Ammon's horn (tissue), 1 donor: Measurements from ENCODE around the gene TMSB10.

ENCODE experiments used
- DNase-seq: peaks from one replicate; pipeline ENCODE4 v3.0.0-alpha.2; 2016; ENCODE audit warnings: low spot score

TMSB10 gene

DNA sequence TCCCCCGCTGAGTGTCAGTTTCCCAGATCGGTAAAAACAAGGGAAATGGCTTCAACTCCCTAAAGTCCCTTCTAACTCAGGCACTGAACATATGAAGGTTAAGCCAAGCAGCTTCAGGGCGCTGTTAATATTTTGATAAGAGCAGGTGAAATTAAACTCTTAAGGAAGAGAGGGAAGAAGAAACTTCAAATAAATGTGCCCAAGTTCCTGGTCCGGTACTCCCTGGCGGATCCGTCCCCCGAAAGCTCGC is 25.1 kb upstream of the TMSB10 start:
- DNase-seq = no peak

DNA sequence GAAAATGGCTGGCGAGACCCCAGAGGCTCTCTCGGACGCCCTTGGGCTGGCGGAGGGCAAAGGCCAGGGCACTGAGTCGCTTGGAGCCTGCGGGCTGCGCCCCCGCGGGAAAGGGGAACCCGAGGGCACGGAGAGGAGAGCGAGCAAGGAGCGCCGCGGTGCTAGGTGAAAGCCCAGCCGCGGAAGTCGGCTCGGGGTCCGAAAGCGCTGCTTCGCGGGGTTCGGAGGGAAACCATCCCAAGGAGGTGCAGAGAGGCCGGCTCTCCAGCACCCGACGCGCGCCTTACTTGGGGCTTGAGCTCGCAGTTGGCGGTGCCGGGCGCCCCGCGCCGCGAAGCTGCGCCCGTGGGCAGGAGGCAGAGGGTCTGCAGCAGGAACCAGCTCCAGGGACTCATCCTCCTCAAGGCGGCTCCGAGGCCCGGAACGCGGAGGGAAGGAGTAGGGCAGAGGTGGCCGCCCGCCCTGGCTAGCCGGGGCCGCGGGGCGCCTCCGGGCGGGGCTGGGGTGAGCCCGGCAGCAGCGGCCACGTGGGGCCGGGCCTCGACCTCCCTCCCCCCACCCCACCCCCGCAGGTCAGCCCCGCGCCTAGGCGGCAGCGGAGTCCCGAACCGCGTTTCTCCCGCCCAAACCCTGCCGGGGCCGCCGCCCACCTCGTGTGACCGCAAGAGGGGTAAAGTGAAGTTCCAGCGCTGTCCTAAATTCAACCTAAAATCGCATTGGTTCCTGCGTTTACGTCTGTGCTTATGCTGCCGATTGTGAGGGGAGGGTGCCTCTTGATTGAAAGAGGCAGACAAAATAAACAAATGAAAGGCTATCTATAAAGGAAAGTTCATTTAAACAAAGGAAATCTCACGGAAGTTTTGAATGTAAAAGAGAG is 24.6 kb upstream of the TMSB10 start, which contains the start of gene TRABD2A:
TRABD2A (minus strand) TSS at position 440 of the 877 bp plus-strand sequence; CDS start at position 395, 45 bp downstream.
- DNase-seq = no peak

DNA sequence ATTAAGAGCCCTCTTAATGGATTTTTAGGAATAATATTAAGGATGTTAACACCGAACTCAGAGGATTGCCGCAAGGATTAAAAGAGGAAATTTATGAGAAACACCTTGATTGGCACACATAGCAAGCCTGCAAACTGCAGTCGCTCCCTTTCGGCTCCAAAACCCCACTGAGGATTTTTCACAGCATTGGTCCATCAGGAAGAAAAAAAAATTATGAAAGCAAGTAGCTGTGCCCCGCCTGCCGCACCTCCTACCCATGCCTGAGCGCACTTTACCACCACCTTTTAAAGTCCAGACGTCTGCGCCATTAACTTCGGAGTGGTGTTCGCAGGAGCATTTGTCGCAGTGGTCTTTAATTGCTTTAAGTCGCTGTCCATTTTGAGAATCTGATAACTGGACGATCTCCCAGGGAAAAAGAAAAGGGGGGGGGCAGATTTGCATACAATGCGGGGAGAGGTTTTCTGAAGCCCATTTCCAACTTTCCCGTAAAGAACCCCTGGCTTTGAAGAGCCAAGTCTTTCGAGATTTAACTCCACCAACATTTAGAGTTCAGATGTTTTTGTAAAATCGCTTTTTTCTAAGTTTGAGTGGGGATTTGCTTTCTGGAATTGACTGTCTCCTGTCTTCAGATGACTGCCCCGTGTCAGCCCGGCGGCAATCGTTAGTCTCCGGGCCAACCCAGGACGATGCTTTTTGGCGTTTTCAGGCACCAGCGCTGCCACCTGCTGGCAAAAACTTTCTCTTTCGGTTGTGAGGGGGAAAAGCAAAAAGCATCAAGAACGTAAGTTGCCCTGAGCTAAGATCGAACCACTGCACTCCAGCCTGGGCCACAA is 23.7 kb upstream of the TMSB10 start:
- DNase-seq = peak; percentile 87

DNA sequence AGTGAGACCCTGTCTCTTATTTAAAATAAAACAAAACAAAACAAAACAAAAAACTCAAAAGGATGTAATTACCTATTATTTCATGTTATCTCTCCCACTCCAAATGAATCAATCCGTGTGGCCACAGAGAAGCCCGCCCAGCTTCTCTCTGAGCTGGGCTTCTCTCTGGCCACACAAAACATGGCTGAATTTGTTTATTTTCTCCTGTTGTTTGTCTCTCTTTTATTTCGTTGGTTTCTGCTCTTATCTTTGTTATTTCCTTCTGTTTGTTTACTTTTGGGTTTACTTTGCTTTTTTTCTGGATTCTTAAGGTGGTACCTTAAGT is 23.1 kb upstream of the TMSB10 start:
- no peak for DNase-seq

DNA sequence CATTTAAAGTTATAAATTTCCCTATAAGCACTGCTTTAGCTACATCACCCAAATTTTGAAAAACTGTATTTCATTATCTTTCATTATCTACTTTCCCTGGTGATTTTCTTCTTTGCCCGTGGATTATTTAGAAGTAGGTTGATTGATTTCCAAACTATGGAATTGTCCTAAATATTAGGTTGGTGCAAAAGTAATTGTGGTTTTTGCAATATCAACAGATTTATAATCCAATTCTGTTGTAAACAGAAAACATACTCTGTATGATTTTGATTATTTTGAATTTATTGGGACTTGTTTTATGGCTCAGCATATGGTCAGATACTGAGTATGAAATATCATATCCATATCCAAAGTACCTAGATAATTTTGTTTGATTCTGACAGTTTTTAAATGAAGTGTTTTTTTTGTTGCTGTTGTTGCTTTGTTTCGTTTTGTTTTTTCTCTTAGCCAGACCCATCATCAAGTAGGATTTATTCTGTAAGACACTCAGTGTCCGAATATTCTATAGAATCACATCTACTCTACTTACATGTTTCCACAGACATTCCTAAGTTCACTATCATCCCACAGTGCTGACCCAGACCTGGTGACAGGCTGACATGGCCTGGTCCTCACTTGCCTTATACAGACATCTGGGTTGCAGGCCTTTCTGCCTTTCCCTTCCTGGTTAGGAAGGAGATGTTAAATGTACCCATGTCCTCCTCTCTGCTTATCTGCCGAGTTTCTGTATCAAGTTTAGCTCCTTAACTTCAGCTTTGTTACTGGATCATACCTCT is 22.5 kb upstream of the TMSB10 start:
- DNase-seq = no peak

DNA sequence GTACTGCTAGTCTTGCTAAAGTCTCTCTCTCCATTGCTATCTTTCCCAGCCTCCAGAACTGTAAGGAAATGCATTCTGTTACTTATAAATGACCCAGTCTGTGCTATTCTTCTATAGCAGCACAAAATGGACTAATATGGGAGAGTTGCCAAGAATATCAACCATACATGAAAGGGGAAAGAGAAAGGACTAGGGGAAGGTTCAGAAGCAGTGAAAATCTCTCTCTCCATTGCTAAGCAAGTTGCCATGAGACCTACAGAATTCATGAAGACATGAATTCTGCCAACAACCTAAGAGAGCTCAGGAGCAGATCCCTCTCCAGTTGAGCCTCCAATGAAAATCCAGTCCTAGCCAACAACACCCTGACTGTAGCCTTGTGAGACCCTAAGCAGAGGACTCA is 21.0 kb upstream of the TMSB10 start:
- DNase-seq = no peak

DNA sequence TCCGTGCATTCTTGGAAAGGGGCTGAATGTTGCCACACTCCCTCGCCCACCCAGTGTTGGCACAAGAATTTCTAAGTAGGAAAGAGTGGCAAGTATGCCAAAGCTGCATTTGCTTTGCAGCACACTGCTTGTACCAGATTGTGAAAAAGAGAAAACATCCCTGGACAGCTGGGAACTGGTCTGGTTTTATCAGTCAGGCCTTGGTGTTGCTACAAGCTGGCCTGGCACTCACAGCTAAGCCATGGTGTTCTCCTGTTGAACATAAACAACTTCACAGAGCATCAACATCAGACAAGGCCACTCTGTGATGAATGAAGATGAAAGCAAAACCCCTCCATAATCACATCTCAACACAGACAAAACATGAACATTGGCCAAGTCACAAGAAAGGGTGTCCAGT is 20.3 kb upstream of the TMSB10 start:
- no peak for DNase-seq

DNA sequence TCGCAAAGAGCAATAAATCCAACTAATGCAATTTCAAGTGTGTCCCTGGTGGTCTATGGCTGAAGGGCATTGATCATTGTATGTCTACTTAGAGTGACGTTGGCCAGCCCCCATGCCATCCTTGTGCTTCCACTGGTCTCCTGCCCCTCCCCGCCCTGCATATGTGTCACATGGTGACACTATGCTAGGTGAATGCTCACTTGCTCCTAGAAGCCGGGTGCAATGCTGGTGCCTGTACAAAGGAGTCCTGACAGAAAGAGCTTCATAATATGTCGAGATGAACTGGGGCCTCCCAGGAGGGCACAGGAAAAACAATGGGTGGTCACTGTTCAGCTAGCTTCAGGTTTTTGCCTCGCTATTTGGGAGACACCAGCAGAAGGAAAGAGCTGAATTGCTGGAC is 18.7 kb upstream of the TMSB10 start:
- DNase-seq = no peak

DNA sequence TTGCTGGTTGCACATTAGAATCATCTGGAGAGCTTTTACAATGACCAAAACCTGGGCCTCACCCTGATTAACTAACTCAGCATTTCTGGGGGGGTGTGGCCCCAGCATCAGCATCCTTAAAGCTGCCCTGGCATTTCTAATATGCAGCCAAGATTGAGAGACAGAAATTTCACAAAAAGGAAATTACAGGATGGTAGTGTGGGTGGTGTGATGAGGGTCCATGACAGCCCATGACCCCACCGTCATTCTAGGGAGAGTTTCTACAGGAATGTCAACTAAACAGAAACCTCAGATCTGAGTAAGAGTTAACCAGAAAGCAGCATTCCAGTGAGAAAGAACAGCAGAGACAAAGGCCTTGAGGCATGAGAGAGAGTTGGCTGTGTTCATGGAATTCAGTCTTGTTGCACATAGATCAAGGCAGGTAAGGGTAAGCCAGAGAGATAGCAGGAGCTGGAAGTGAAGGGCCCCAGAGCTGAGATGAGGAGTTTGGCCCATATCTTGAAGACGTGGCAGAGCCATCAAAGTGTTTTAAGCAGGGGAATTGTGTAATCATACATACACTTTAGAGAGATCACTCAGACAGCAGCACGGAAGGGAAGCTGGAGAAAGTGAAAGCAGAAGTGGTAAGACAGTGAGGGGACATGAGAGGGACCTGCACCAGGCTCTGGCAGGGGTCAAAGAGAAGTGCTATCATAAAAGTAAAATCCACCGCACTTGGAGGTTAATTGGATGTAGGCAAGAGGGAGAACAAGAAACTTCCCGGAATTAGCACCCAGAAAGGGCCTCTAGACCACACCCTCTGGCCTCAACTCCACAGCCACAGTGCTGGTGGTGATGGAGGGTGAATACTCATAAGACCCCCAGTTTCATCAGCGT is 16.8 kb upstream of the TMSB10 start:
- peak; percentile 76 for DNase-seq

DNA sequence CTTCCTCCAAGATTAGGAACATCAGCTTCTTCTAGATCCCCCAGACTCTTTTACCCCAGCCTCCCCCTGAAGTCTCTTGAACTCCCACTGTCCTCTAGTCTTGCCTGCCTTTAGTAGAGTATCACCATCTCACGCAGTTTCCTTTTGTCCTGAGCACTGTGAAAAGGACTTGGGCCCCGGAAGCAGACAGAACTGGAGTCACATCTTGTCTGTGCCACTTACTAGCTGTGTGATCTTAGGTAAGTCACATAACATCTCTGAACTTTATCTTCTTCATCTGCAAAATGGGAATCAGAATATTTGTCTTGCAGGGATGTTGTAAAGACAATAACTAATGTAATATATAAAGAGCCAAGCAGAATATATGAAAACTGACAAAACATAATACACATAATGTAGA is 16.1 kb upstream of the TMSB10 start:
- no peak for DNase-seq

DNA sequence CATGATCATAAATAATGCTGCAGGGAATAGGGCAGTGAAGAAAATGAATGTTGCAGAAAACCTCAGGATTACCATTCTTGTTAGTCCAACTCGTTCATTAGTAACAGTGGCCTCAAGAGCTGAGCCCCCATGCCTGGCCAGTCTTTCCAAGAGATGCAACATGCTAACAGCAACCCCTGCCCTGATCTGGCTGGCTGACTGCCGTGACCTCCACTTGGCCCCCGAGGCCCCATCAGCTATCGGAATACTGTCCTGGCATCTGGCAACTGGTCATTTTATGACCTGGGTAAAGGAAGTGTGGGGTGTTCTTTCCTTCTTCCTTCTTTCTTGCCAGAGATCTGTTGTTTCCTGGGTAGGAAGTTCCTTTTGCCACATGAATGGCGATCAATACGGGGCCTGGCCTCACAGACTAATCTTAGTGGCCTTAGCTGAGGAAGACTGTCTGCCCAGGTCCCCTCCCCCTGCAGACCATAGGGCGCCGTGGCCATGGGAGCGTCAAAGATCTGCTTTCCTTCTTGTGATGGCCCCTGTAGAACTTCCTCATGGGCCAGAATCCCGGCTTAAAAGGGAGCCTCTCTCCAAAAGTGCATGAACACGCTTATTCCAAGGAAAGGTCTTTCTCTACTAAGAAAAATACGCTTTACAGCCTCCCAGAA is 14.0 kb upstream of the TMSB10 start:
- DNase-seq = no peak

DNA sequence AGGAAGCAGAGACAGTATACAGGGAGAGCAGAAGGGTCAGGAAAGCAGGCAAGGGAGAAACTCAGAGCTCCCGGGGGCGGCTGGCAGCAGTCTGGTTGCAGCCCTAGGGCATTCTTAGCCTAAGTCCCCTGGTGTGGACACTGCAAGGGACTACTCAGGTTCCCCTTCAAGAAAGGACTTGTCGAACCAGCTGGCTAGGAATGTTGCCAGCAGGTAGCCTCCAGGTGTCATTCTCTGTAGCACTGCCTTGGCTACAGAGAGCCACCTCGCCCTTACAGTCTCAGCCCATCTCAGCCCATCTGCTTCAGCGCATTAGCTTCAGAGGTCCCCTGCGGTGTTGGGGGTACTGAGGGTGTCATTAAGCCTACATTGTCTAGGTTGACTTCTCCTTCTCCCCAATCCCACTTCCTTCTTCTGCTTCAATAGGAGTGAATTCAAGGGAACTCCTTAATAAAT is 11.3 kb upstream of the TMSB10 start:
- no peak for DNase-seq

DNA sequence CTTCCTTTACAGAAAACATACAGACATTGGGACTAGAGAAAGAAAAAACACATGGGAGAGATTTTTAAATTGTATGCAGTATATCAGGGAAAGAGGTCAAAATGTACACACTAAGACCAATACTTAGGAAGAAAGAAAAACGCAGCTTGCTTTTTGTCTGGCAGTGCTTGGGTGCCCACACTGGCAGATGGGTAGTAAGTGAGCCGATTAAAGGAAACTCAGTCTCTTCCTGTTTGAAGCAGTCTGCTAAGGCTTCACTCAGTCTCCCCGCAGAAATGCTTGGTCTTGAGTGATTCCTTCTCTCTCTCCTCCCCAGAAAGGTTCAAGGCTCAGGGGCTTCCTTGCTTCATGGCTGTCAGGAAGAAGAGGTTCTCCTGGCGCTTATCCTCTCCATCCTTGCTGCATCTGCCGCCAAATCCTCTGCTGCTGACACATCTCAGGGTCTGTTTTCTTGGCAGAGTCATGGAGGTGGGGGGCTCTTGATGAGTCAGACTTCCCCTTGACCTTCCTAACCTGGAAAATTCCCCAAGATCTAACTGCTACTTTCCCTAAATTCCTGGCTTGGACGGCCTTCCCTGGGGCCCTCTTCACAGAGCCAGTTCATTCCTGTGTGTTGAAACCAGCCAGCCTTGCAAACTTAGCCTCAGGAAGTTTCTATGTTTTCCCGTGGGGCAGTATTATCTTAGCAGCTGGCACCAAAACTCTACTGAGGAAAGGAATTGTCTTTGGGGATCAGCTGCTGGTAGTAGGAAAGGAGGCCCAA is 10.5 kb upstream of the TMSB10 start:
- no peak for DNase-seq

DNA sequence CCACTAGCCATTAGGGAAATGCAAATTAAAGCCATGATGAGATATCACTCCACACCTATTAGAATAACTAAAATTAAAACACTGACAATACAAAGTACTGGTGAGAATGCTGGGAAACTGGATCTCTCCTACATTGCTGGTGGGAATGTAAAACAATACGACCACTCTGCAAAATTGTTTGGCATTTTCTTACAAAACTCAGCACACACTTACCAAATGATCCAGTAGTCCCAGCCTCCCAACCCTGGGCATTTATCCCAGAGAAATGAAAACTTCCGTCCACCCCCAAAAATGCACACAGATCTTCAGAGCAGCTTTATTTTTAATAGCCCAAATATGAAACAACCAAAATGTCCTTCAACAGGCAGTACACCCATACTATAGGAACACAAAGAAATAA is 8.9 kb upstream of the TMSB10 start:
- no peak for DNase-seq

DNA sequence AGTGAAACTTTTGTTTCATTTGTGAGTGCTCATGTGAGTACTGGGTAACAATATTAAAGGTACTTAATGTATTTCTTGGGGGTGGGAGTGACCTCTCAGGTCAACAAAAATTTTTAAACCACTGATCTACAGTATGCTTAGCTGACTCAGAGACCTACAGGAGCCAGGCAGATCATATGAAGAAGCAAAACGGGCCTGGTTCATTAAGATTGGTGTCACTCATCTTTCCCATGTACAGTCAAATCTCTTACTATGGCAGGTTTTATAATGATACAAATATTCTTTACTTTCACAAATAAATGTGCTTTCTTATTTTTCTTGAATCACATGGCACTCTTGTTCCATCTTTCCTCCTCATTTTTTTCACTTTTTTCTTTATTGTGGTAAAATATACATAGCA is 7.7 kb upstream of the TMSB10 start:
- DNase-seq = no peak

DNA sequence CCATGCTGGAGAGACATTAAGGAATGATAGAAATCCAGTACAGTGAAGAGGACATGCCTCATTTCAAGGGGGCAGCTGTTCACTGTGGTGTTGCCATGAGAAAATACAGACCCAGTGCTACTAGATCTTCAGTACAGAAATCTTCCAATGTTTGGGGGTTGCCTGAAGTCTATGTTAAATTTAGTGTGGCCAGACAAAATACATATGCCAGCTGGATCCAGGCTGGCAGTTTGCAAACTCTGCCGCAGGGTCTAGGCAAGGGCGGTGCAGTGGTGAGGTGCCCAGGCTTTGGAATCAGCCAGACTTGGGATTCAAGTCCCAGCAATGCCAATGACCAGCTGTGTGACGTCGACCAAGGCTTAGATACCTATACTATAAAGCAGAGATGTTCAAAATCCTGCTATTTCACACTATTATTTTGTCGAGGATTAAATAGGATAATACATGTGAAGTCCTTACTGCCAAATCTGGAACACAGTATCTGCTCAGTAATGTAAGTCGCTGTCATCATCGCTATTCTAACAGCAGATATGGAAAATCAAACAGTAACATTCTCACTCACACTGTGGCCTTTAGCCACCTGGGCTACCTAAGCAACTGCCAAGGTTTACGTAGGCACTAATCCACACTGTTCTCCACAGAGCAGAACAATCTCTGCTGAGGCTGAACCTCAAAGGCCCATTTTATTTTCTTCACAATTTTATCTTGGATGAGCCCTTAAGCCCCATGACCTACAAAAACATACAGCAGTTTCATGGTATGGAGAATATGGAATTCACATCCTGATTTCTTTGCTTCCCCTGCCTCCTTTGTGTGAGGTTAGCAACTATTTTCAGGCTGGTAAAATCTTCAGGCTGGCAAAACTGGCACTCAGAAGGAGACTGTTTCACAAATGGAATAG is 5.9 kb upstream of the TMSB10 start:
- DNase-seq = no peak

DNA sequence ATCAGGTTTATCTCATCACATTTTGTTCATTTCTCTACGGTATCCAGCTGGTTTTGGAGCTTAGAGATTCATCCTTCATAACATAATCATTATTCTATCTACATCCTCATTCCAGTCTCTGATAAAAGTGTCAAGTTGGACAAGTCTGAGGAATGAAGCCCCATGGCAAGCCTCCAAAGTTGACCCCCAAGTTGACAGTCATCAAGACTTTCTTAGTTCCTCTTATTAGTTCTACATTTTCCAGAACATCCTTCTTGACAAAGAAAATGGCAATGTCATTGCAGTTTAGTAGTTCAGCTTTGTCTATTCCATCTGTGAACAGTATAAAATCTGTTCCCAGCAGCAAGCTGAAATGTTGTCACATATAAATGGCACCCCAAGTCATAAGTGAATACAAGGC is 4.5 kb upstream of the TMSB10 start:
- DNase-seq = no peak

DNA sequence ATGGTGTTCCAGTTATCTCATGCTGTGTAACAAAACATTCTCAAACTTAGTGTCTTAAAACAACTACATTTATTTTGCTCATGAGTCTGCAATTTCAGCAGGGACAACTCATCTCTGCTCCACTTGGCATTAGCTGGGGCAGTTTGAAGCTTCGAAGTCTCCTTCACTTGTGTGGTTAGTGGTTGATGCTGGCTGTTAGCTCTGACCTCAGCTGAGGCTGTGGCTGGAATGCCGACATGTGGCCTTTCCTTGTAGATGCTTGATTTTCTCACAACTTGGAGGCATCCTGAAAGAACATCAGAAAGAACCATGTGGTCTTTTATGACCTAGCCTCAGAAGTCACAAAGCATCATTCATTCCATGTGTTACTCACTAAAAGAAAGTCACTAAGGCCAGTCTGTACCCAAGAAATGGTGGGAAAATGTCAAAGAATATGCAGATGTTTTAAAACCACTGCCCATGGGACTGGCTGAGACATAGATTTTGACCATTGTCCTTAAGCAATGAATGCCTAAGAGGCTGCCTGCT is 3.8 kb upstream of the TMSB10 start:
- DNase-seq = no peak

DNA sequence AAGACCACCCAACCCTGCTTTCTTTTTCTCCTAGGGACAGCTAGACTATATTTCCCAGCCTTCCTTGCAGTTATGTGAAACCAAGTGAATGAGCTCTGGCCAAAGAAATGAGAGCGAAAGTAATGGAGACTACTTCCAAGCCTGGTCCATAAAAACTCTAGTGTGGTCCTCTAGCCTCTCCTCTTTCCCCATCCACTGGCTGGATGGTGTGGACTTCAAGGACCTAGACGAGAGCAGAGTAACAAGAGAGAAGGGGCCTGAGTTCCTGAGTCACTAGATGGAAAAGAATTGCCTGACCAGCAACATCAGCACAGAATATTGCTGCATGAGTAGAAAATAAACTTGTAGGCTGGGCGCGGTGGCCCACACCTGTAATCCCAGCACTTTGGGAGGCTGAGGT is 2.9 kb upstream of the TMSB10 start:
- no peak for DNase-seq
